Fibroblast of skin of left quadriceps (primary cell): Measurements from ENCODE around the gene ARHGEF18.

Experiments
- DNase-seq, 2 experiments: peaks; one replicate each; pipeline ENCODE4 v3.0.0-alpha.2; 2013; ENCODE audit warnings: low read depth in 2 of 2

The ARHGEF18 gene

DNA sequence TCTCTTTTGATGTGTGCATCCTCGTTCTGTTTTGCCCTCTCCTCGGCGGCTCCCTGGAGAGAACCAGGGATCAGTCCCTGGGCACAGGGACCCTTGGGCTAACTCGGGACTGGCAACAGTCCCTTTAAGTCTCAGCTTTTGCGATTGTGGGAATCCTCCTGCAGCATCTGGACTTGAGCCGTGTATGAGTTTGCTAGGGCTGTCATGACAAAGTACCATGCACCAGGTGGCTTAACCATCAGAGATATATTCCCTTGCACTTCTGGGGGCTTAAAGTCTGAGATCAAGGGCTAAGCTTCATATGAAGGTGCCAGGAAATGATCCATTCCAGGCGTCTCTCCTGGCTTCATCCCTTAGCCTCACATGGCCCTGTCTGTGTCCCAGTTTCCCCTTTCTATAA lies 34.5 kb downstream of the ARHGEF18 start:
- no peak for DNase-seq

DNA sequence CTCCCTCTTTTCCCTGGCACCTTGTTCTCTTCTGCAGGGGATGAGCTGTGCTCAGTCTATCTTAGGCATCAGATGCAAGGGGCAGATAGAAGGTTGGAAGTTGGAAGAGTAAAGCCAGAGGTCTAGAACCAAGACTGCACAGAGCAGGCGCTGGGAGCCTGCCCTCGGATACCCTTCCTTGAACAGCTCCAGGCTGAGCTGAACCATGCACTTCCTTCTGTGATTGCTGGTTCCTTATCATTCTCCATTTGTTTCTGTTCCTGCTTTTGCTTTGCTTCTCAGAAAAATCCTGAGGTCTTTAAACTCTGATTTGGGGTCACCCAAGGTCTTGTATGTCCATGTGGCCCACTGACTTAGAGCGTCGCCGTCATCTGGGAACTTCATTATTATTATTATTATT lies 36.3 kb downstream of the ARHGEF18 start:
- DNase-seq = no peak

DNA sequence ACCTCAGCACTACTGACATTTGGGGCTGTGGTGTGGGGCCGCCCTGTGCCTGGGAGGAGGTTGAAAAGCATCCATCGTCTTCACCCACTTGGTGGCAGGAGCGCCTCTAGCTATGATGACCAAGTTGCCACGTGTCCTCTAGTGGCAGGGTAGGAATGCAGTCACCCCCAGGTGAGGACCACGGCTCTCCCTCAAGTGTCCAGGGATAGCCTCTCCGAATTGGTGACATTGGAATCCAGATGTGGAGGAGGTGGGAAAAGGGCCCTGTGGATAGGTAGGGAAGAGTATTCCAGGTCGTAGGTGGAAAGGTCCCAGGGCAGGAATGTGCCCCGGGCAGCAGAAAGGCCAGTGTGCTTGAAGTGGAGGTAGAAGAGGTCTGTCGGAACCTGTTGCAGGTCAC lies 37.6 kb downstream of the ARHGEF18 start:
- DNase-seq = no peak

DNA sequence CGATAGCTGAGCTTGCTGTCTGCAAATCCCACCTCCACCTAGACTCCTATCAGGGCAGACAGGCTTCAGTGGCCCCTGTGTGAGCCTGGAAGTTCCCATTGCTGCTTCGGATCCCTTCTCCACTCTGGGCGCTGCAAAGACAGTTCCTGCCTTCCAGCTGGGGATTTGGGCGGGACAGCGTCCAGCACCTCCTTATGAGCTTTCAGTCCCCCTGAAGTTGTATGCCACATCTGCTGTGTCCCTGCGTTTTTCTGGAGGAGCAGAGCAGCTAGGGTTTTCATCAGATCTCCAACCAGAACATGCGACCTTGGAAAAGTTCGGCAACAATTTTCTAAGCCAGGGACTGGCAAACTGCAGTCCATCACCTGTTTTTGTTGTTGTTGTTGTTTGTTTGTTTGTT lies 38.0 kb downstream of the ARHGEF18 start:
- no peak for DNase-seq

DNA sequence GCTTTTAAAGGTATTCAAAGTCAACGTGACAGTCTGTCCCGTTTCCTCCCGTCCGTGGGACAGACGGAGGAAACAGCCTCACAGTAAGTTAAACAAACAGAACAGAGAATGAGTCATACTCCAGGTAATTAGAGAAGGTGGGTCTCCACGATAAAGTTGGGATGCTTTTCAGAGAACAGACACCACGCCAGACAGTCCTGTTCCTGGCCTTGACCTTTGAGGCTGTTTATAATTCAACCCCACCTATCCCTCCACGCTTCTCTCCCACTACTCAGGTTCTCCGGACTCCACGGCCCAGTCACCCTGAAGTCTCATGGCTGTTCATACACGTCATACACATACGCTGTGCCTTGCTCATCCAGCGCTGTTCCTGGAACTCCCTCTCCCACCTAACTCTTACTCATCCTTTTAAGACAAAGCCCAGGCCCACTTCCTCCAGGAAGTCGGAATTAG lies 42.5 kb downstream of the ARHGEF18 start:
- DNase-seq = no peak

DNA sequence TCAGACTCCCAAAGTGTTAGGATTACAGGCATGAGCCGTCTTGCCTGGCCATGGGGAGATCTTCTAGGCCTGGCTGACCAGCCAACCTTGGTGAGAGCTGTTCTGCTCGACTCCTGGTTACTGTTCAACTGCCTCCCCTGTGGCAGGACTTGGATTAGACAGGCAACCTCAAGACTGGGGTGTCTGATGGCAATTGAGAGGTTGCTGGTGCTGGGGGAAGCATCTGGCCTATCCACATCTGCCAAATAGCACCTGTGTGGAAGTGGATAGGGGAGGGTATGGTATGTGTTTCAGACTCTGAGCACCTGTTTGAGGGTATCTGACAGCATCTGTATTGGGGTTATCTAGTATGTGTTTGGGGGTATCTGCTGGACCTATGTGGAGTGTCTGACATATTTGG lies 44.7 kb downstream of the ARHGEF18 start:
- DNase-seq = no peak

DNA sequence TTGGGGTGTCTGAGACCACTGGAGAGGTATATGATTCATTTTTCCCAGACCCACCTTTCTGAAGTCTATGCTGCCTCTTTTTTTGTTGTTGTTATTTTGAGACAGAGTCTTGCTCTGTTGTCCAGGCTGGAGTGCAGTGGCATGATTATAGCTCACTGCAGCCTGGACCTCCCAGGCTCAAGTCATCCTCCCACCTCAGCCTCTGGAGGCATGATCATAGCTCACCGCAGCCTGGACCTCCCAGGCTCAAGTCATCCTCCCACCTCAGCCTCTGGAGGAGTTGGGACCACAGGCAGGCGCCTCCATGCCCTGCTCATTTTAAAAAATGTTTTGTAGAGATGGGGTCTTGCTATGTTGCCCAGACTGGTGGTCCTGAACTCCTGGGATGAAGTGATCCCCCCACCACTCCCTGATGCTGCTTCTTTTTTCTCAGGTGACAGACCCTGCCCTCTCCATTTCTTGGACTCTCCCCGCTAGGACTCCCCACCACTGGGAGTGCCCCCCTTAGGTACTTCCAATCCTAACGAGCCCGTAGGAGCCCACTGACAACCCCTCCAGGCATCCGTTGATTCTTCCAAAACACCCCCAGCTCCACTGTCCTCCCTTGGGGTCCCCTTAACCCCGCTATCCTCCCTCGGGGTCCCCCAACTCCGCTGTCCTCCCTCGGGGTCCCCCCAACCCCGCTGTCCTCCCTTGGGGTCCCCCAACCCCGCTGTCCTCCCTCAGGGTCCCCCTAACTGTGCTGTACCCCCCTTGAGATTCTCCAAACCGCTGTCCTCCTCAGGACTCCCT lies 45.4 kb downstream of the ARHGEF18 start:
- no peak for DNase-seq

DNA sequence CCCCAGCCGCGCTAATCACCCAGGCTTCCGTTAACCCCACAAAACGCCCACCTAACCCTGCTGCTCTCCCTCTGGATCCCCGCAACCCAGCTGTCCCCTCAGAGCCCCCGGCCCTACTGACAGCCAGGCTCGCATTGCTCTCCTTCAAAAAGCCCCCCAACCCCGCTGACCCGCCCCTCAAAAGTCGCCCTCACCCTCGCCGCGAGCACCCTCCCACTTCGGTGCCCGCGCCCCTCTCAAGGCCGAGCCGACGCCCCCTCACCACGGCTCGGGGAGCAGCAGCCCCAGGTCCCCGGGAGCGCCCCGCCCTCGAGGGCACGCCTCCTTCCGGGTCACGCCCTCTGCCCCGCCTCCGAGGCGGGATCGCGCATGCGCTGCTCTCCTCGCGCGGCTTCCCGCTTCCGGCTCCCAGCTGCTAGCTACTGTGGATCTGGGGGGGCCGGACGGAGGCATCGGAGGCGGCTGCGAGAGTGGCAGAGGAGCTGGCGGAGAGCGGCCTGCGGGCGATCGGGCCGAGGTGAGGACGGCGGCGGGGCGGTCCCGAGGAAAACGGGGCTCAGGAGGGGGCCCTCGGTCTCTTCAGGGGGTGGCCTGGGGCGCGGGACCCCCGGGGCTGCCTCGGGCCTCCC lies 46.1 kb downstream of the ARHGEF18 start:
- peak; percentile 72 to 78 for DNase-seq

DNA sequence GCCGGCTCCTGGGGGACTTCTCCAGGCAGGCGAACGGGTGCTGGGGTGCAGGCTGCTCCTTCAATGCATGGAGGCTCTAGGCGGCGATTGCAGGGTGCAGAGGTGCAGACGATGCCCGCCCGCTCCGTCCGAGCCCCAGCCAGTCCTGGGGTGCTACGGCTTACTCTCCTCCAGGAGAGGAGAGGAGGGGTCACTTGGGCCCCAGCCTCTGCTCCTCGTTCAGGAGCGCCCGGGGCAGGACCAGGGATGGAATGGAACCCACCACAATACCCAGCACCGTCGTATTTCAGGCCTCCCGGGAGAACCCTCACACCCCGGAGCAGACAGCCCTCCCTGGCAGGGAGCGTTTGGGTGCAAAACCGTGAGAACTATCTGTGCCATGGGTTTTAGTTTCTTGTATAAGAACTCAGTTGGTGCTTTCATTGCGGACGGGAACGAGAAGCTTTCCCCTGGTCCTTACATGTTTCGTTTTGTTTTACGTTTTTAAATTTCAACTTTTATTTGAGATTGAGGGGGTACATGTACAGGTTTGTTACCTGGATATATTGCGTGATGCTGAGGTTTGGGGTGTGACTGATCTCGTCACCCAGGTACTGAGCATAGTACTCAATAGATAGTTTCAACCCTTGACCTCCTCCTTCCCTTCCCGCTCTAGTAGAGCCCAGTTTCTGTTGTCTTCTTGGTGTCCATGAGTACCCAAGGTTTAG lies 46.8 kb downstream of the ARHGEF18 start:
- DNase-seq = no peak

DNA sequence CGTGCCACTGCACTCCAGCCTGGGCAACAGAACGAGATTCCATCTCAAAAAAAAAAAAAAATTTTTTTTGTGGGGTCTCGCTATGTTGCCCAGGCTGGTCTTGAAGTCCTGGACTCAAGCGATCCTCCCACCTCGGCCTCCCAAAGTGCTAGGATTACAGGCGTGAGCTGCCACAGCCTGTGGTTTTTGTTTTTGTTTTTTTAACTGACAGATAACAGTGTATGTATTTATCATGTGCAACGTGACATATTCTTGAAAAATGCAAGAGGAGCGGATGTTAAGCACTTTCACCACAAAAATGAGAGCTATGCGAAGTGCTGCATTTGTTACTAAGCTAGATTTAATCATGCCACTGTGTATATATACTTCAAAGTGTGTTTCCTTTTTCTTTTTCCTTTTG lies 49.0 kb downstream of the ARHGEF18 start:
- peak; percentile 61 to 66 for DNase-seq
